ENCODE data around the gene CAMK1D.
"Not testable (repeated sequence)": the region's sequence is repeated elsewhere in the genome, so short reads cannot be mapped to it uniquely, and the experiment has no call there.

CAMK1D gene

DNA sequence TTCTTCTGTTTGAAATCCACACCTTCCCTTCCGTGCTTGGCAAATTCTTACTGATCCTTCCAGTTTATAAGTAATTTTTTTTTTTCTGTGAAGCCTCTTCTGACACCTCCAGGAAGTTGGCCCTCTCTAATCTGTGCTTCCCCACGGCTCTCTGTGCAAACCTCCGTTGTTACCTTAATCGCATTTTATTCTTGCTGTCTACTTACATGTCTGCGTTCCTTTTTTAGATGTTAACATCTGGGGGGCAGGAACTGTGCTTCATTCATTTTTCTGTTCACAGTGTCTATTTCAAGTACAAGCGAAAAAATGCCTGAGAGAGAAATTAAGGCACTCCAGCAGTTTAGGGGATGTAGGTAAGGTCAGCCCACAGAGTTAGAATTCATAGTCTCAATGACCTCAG lies 8.4 kb upstream of the CAMK1D start:
- DNase-seq (ENCODE audit: low spot score), result no peak

DNA sequence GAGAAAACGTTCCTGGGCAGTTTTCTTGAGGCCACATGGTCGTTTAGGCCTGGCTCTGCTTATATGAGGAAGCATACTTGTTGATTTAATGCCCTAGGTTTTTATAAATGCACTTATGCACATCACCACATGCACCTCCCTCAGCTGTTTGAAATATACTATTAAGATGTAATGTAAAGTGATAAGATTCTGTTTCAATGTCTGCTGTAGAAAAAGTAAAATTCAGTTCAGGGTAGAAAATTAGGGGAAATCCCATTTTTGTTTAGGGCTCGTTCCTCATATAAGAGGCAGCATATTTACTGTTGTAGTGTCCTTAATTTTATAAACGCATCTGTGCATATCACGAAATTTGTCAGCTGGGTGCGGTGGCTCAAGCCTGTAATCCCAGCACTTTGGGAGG lies 7.8 kb upstream of the CAMK1D start:
- no peak for DNase-seq (ENCODE audit: low spot score)

- DNase-seq (ENCODE audit: low spot score), result no peak
Measured at GRCh38 chr10:12344375-12345110, 4.8 kb upstream of the CAMK1D start.

- DNase-seq (ENCODE audit: low spot score), result no peak
Measured at GRCh38 chr10:12346707-12347106, 2.6 kb upstream of the CAMK1D start.

DNA sequence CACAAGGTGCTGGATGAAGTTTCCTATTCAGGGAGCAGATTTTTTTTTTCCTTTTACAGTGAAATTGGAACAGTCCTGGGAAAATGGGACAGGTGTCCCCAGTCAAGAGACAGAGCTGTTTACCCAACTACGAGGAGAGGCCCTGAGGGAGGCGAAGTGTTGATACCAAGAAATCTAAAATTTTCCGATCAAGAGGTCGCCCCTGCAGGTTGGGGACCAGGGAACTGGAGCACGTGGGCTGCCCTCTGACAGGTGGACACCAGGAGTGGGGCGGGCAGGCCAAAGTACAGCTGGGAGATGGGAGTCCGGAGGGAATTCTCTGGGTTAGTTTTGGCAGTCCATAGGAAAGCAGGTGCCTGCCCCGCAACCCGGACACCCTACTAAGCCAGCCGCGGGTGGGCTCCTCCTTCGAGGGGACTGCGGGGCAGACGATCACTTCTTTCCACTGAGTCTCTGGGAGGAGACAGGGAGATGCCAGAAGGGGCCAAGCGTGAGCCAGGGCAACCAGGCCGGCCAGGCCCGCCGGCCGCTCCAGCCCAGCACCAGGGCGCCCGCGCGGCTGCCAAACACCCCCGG lies 965 bp upstream of the CAMK1D start:
- no peak for DNase-seq (ENCODE audit: low spot score)

- DNase-seq (ENCODE audit: low spot score), result no peak
Measured at GRCh38 chr10:12349629-12350166, 351 bp downstream of the CAMK1D start.

DNA sequence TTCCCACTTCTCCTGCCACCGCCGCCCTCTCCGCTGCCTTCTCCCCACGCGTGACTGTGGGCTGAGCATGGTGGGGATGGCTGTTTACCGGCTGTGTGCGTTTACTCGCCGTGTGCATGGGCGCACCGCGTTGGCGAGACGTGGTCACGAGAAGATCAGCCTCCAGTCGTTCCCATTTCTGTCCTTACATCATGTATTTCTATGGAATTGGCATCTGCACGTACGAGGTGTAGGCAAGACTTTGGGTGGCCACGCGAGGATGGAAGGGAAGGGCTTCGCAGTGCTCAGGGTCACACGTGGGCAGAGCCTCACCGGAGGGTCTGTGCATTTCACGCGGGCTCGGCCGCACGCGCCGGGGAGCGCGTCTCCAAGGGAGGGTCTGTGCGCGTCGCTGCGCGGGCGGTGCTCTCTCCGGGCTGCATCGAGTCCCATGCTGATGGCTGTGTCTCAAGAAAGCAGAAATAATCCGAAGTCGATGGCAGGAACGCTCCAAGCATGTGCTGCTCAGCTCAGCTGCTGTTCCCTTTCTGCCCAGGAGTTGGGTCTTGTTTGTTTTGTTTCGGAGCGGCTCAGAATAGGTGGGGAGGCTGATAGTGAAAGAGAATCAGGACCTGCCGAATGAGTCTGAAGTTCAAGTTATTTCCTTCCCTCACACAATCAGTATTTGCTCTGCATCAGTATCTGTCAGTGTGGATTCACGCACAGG lies 973 bp downstream of the CAMK1D start:
- DNase-seq (ENCODE audit: low spot score), result peak; percentile 44

GRCh38 chr10:12350925-12351324 lies 1.6 kb downstream of the CAMK1D start:
- no peak for DNase-seq (ENCODE audit: low spot score)

- no peak for DNase-seq (ENCODE audit: low spot score)
Measured at GRCh38 chr10:12351447-12351846, 2.1 kb downstream of the CAMK1D start.

DNA sequence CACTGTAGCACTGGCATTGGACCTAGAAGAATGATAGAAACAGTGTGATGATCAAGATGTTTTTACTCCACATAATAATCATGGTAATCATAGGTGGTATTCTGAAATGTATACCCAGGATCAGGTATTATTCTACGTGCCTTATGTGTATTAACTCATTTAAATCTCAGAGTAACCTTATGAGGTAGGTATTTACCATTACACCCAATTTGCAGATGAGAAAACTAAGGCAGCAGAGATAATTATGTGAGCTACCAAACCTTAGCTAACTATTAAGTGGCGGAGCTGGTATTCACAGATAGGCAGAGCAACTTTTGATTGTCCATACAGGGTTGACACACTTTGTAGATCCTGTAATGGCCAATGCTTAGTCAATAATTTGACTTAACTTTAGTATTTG lies 2.5 kb downstream of the CAMK1D start:
- DNase-seq (ENCODE audit: low spot score), result no peak

- no peak for DNase-seq (ENCODE audit: low spot score)
Measured at GRCh38 chr10:12353399-12354242, 4.3 kb downstream of the CAMK1D start.

- not testable (repeated sequence) for DNase-seq (ENCODE audit: low spot score)
Measured at GRCh38 chr10:12354696-12355095, 5.3 kb downstream of the CAMK1D start.

DNA sequence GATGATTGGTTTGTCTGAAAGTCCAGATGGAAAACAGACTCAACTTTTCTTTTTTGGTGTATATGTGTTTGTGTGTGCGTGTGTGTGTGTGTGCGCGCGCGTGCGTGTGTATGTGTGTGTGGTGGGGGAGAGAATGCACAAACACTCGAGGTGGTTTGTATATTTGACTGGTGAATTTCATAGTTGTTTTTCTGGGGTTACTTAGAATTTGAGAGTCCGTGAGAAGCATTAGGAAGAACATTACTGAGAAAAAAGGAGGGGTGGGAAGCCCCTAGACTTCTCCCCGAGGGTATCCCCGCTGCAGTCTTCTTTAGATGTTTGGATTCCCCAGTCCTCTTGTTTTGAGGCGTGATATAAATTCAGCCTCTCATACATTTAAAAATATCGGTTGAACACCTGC lies 6.0 kb downstream of the CAMK1D start:
- no peak for DNase-seq (ENCODE audit: low spot score)

GRCh38 chr10:12357525-12358151 lies 8.3 kb downstream of the CAMK1D start:
- no peak for DNase-seq (ENCODE audit: low spot score)

GRCh38 chr10:12358863-12359564 lies 9.7 kb downstream of the CAMK1D start:
- DNase-seq (ENCODE audit: low spot score), result no peak

DNA sequence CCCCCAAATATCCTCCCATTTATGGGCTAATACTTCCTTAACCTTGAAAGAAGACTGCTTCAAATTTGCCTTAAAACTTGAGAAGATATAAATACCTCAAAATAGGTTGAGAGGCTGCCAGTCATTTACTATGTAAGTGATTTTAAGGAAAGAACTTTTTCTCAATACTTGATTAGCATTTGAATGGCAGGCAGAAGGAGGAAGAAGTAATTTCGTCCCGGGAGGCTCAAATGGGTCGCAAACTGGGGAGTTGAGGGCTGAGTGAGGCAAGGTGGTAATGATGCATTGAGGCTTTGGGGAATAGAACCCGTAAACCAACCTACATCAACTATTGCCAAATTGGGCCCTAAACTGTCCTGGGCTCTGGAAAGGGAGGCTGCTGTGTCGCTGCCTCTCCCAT lies 11.1 kb downstream of the CAMK1D start:
- no peak for DNase-seq (ENCODE audit: low spot score)

- not testable (repeated sequence) for DNase-seq (ENCODE audit: low spot score)
Measured at GRCh38 chr10:12361115-12361514, 11.8 kb downstream of the CAMK1D start.

DNA sequence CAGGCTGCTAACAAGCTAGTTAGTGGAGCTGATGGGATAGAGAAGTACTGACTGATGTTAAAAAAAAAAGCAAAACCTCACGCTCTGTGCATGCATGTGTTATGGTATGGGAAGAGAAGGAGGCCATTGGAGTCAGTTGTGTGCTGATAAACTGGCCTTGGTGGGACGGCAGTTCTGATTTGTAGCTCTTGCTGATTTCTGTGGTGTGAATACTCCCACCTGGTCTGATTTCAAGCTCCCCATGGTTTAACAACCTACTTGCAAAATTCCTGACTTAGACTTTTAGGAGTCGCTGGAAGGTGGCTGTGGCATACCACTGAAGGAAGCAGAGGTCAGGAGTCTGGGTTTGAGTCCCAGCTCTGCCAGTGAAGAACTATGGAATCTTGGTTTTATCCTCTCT lies 15.2 kb downstream of the CAMK1D start:
- no peak for DNase-seq (ENCODE audit: low spot score)

GRCh38 chr10:12367272-12367671 lies 17.9 kb downstream of the CAMK1D start:
- no peak for DNase-seq (ENCODE audit: low spot score)

DNA sequence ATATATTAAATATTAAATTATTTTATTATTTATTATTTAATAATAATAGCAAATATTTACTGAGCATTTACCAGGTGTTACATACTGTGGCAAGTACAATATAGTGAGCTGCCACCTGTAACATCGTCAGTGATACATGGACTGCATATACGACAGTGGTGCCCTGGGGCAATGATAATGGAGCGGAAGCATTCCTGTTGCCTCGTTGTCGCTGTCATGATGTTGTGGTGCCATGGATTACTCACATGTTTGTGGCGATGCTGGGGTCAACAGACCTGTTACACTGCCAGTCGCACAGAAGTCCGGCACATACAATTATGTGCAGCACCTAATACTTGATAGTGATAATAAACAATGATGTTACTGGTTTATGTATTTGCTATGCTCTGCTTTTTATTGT lies 20.6 kb downstream of the CAMK1D start:
- DNase-seq (ENCODE audit: low spot score), result no peak

DNA sequence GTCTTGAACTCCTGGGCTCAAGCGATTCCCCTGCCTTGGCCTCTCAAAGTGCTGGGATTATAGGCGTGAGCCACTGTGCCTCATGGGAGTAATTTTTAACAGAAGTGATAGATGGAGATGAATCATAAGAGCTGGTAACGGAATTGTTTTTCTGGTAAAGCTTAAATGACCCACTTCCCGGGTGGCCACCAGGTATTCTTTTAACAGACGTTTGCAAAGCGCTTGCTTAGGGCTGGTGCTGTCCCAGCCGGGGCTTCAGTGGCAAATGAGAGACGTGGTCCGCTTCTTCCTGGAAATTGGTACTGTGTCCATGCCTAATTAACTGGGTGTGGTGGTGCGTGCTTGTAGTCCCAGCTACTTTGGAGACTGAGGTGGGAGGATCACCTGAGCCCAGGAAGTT lies 23.5 kb downstream of the CAMK1D start:
- DNase-seq (ENCODE audit: low spot score), result no peak
